B cell (primary cell): ENCODE data around the gene CTPS2.

Experiments
- EZH2 ChIP-seq: IDR thresholded peaks from 2 replicates; pipeline ENCODE4 v1.6.1; 2012; ENCODE audit warnings: borderline replicate concordance, low read depth, mild to moderate bottlenecking, moderate library complexity, low read length; ENCODE audit not compliant: insufficient read depth, poor library complexity, severe bottlenecking
- TF ChIP-seq, protein P1 (sequence below): fragments of 200-600 bp; IDR thresholded peaks from one replicate; pipeline ENCODE4 v1.8.0; 2022; ENCODE audit warnings: antibody characterized with exemption, mild to moderate bottlenecking

DNA sequence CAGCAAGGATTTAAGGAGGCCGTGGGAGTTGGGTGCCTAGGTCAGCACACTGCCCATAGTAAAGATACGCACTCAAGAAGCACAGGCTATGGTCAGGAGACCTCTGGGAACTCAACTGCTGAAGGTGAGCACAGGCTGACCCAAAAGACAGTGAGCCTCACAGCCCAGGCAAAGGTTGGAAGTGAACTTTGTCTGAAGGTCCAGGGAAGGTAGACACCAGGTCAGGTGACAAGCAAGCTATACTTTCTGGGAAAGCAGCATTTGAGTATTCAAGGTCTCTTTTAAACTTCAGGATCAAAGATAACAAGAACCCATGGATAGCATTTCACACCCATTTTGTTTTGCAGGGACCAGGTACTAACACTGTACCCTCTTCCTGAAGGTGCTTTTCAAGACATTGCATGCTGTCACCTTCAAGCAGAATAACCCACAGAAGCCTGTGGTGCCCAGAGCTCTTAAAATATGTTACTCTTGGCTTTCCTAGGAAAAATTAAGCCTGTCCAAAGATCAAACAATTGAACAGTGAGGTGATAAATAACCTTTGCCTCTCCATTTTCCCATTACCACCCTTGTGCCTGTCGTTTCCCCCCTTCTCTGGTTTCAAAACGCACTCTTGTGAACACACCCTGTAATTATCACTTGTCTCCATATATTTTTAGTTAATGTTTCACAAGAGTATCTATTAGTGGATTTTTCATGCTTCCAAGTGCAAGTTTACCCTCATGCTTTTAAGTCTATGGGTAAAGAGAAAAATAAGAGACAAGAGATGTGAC, 65.9 kb downstream of the CTPS2 start:
- no peak for TF ChIP-seq EZH2
- TF ChIP-seq, protein P1, sequence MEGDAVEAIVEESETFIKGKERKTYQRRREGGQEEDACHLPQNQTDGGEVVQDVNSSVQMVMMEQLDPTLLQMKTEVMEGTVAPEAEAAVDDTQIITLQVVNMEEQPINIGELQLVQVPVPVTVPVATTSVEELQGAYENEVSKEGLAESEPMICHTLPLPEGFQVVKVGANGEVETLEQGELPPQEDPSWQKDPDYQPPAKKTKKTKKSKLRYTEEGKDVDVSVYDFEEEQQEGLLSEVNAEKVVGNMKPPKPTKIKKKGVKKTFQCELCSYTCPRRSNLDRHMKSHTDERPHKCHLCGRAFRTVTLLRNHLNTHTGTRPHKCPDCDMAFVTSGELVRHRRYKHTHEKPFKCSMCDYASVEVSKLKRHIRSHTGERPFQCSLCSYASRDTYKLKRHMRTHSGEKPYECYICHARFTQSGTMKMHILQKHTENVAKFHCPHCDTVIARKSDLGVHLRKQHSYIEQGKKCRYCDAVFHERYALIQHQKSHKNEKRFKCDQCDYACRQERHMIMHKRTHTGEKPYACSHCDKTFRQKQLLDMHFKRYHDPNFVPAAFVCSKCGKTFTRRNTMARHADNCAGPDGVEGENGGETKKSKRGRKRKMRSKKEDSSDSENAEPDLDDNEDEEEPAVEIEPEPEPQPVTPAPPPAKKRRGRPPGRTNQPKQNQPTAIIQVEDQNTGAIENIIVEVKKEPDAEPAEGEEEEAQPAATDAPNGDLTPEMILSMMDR, result no peak
